Muscle of back (tissue), 10 donors: ENCODE results near the gene MTMR3. TPM values are rescaled to one million over a fixed set of nuclear protein-coding genes. Genes with fewer than 3 reads are reported as not detected.

Experiments used
- polyA plus RNA-seq, 10 donors: library from polyadenylated mRNA; unstranded; fragments of 120-200 nt; gene quantifications; one replicate each; pipeline ENCODE4 v1.2.1, GENCODE V29; 2013; ENCODE audit not compliant: insufficient read length in 10 of 10

The MTMR3 gene
- polyA plus RNA-seq, 10 donors, result 24.5 to 36.4 (median 28.7) TPM

Other genes starting within 250 kb of the MTMR3 start
- gene CABP7, start 163.2 kb upstream of the MTMR3 start, polyA plus RNA-seq, result under 1 TPM in 9 of 10 donors, not detected in 1; 0.07 to 0.21 (median 0.10) TPM
- 10 to 100 TPM; 13.2 to 21.4 (median 16.6) TPM for gene ZMAT5, start 116.2 kb upstream of the MTMR3 start, polyA plus RNA-seq
- 100 to 1,000 TPM; 112 to 135 (median 121) TPM for gene UQCR10, start 115.8 kb upstream of the MTMR3 start, polyA plus RNA-seq
- gene ASCC2, start 44.9 kb upstream of the MTMR3 start, polyA plus RNA-seq, result 10 to 100 TPM; 25.0 to 37.3 (median 31.6) TPM
- under 1 TPM in 1 of 10 donors, not detected in 9; 0.15 TPM for gene HORMAD2, start 197.3 kb downstream of the MTMR3 start, polyA plus RNA-seq